Testis (tissue), 3 donors: Measurements from ENCODE around the gene MSRB1. TPM values are rescaled to one million over a fixed set of nuclear protein-coding genes. Genes with fewer than 3 reads are reported as not detected.

Source experiments
- DNase-seq: peaks from one replicate; pipeline ENCODE4 v3.0.0-alpha.2; 2019
- H3K27ac ChIP-seq, 2 donors: fragments of 200-600 bp; sonication (generic); one replicate each; pipeline ENCODE4 v1.5.1; 2019
- H3K27me3 ChIP-seq: fragments of 200-600 bp; sonication (generic); one replicate; pipeline ENCODE4 v1.5.1; 2019
- H3K36me3 ChIP-seq: fragments of 200-600 bp; sonication (generic); one replicate; pipeline ENCODE4 v1.5.1; 2017; ENCODE audit warnings: low read depth; ENCODE audit errors: missing control alignments
- H3K4me1 ChIP-seq: fragments of 200-600 bp; sonication (generic); one replicate; pipeline ENCODE4 v1.5.1; 2019
- H3K4me3 ChIP-seq, 2 donors: fragments of 200-600 bp; sonication (generic); one replicate each; pipeline ENCODE4 v1.5.1; 2017 to 2019
- H3K9me3 ChIP-seq: fragments of 200-600 bp; sonication (generic); one replicate; pipeline ENCODE4 v1.5.1; 2017
- POLR2A ChIP-seq: fragments of 450-650 bp; IDR thresholded peaks from one replicate; pipeline ENCODE4 v1.6.1; 2017; ENCODE audit warnings: antibody characterized with exemption, mild to moderate bottlenecking, moderate library complexity
- WGBS, 2 donors: methylation state at CpG; one replicate each; pipeline ENCODE4 v1.1.5; 2018; 5-methylcytosine and 5-hydroxymethylcytosine counted together
- intact Hi-C: fragments of 100-400 bp; cut with DNase I; formaldehyde crosslinking; loops from one replicate; pipeline ENCODE4 v1.15.1; 2023; ENCODE audit warnings: low total_unique reads
- polyA plus RNA-seq: library from polyadenylated mRNA; stranded (reverse); fragments of 350-450 nt; fragmentation: Illumina TruSeq; extraction: RNeasy Lipid Tissue Mini Kit (QIAGEN cat#74804); gene quantifications from one replicate; pipeline ENCODE4 v1.2.3, GENCODE V29; 2014; ENCODE audit warnings: low read depth, low replicate concordance; ENCODE audit not compliant: insufficient read depth
- total RNA-seq, 2 donors: library from RNA; depleted of rRNA; stranded (reverse); fragments of >200 nt; gene quantifications; one replicate each; pipeline ENCODE4 v1.2.3, GENCODE V29; 2016
- TF ChIP-seq, protein P1 (sequence below), 3 experiments: fragments of 450-650 bp in 2 of 3; fragments of 200-600 bp in 1 of 3; sonication (generic) in 1 of 3; IDR thresholded peaks; one replicate each; pipeline ENCODE4 v1.5.1; 2016 to 2019; ENCODE audit warnings: antibody characterized with exemption in 3 of 3, mild to moderate bottlenecking in 2 of 3, moderate library complexity in 1 of 3

The MSRB1 gene
- total and polyA plus RNA-seq, 3 donors from 2014 or later: 17.5 to 35.2 (median 19.8) TPM

DNA sequence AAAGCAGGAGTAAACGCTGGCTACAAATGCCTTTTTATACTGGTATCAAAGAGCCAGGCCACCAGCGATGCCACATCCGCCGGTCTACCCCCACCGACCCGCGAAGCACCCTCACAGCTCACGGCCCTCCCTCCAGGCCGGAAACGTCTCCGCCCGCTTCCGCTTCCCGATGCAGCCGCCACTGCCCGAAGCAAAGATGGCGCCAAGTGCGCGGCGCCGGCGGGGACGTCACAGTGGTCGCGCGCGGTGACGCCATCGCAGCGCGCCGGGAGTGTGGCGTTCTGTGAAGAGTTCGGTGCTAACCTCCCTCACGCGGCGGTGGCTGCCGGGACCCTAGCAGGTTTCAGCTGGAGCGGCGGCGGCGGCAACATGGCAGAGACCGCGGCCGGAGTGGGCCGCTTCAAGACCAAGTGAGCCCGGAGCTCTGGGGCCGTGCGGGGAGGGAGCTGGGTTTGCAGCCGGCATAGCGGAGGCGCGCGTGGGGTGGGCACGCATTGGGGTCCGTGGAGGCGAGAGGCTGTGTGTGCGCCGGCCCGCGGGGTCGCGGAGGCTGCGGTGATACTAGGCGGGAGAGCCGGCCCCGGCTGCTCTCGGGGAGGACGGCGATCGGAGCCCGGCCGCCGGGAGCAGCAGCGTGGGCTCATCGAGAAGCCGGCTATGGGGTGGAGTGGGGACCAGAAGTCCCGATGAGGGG is 28.9 kb upstream of the MSRB1 start, which contains the start of gene TBL3:
Gene TBL3, plus strand, starts transcription at position 258 of the 694 bp plus-strand sequence. Its CDS starts 112 bp downstream, at position 370.
- H3K4me1 ChIP-seq: peaks cover 14% of the 10 kb centered on the region
- DNase-seq: peak; percentile 94
- H3K27me3 ChIP-seq: no peaks in the 10 kb centered on the region
- peak within 1 kb of the TSS; percentile 92 to 99 for H3K4me3 ChIP-seq
- H3K36me3 ChIP-seq: no peaks in the 10 kb centered on the region
- TF ChIP-seq, protein P1, sequence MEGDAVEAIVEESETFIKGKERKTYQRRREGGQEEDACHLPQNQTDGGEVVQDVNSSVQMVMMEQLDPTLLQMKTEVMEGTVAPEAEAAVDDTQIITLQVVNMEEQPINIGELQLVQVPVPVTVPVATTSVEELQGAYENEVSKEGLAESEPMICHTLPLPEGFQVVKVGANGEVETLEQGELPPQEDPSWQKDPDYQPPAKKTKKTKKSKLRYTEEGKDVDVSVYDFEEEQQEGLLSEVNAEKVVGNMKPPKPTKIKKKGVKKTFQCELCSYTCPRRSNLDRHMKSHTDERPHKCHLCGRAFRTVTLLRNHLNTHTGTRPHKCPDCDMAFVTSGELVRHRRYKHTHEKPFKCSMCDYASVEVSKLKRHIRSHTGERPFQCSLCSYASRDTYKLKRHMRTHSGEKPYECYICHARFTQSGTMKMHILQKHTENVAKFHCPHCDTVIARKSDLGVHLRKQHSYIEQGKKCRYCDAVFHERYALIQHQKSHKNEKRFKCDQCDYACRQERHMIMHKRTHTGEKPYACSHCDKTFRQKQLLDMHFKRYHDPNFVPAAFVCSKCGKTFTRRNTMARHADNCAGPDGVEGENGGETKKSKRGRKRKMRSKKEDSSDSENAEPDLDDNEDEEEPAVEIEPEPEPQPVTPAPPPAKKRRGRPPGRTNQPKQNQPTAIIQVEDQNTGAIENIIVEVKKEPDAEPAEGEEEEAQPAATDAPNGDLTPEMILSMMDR (IDR thresholded peaks at IDR 0.05): peak in 1 of 3 experiments; percentile 18
- TF ChIP-seq POLR2A: peak; percentile 50
- intact Hi-C loops: no loop called here
- no peaks in the 10 kb centered on the region for H3K9me3 ChIP-seq
- WGBS, 2 donors: 0% methylated on average over 1 to 44 of the region's 78 CpGs
- H3K27ac ChIP-seq: peak within 1 kb of the TSS; percentile 35 to 90

DNA sequence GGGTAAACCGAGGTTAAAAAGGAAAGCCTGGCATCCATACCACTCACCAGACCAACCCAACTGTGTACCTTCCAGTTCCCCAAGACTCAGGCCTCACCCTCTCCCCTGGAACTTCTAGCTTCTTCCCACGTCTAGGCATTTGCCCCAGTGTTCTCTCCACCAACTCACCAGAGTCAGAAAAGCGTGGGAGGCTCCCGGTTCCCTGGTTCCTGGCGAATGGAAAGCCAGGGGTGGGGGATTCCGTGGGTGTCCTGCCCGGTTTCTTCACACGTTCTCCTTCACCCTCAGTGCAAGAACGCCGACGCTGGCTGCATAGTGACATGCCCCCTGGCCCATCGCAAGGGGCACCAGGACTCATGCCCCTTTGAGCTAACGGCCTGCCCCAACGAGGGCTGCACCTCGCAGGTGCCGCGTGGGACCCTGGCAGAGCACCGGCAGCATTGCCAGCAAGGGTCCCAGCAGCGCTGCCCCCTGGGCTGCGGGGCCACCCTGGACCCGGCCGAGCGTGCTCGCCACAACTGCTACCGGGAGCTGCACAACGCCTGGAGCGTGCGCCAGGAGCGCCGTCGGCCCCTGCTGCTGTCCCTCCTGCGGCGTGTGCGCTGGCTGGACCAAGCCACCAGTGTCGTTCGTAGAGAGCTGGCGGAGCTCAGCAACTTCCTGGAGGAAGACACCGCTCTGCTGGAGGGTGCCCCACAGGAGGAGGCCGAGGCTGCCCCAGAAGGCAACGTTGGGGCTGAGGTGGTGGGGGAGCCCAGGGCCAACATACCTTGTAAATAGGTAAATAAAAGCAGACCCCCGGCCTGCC is 25.4 kb upstream of the MSRB1 start:
- no peak overlapping the region for H3K4me3 ChIP-seq
- intact Hi-C loops: no loop called here
- TF ChIP-seq POLR2A: no peak
- TF ChIP-seq, protein P1 (IDR thresholded peaks at IDR 0.05): no peak
- WGBS, 2 donors: 85% methylated on average over 27 to 34 of the region's 41 CpGs
- no peak overlapping the region for H3K27ac ChIP-seq
- no peaks in the 10 kb centered on the region for H3K9me3 ChIP-seq
- peaks cover 24% of the 10 kb centered on the region for H3K4me1 ChIP-seq
- H3K27me3 ChIP-seq: no peaks in the 10 kb centered on the region
- no peak for DNase-seq
- H3K36me3 ChIP-seq: no peaks in the 10 kb centered on the region

DNA sequence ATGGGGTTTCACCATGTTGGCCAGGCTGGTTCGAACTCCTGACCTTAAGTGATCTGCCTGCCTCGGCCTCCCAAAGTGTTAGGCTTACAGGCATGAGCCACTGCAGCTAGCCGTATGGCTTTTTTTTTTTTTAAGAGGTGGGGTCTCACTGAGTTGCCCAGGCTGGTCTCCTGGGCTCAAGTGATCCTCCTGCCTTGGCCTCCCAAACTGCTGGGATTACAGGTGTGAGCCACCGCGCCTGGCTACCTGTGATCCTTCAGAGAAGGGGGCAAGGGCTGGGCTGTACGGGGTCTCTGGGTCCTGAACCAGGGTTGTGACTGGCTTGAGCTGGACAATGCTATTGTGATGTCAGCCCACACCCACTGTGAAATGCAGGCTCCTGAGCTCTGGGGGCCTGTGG is 23.5 kb upstream of the MSRB1 start, which contains the start of gene RNF151:
Gene RNF151, plus strand, starts transcription at position 397 of the 400 bp plus-strand sequence. CDS start 26 bp downstream, outside the sequence.
- TF ChIP-seq, protein P1 (IDR thresholded peaks at IDR 0.05): no peak
- TF ChIP-seq POLR2A: no peak
- Histone ChIP-seq H3K27ac (no peak within 1 kb of the TSS), H3K4me3 (peak within 1 kb of the TSS; percentile 64 to 96), H3K36me3 (no peaks in the 10 kb centered on the region), H3K9me3 (no peaks in the 10 kb centered on the region), H3K4me1 (peaks cover 16% of the 10 kb centered on the region), H3K27me3 (no peaks in the 10 kb centered on the region)
- DNase-seq: no peak
- 95 to 96% methylated on average over 3 to 5 of the region's 6 CpGs for WGBS, 2 donors
- intact Hi-C loops: no loop called here

DNA sequence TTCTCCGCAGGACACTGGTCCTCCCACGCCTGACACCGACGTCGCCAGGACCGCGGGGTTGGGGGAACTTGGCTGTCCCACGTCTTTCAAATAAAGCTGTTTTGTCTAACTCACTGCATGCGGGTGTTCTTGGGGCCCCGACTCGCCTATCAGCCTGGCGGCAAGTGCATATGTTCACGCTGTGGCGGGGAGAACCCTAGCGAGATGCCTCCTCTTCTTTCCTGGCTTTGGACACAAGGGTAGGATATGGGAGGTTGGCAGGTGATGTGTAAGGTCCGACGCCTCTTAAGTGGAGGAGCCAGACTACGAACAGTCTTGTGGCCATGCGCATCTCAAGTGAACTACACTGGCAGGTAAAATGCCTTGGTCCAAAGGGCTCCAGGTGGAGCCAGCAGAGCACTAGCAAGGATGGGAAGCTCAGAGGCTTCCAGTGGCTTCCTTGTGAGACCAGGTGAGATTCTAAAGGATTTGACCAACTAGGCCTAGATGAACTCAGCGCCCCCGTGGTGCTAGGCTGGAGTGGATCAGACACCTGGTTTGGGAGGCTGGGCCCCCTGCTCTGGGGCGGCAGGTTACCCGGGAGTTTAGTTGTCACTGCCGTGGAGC is 22.5 kb upstream of the MSRB1 start:
- H3K36me3 ChIP-seq: no peaks in the 10 kb centered on the region
- H3K4me3 ChIP-seq: peak overlapping the region; percentile 64 to 96
- no peaks in the 10 kb centered on the region for H3K9me3 ChIP-seq
- peak overlapping the region; percentile 86 to 97 for H3K27ac ChIP-seq
- 18 to 19% methylated on average over 24 of the region's 24 CpGs for WGBS, 2 donors
- intact Hi-C loops: no loop called here
- peaks cover 13% of the 10 kb centered on the region for H3K4me1 ChIP-seq
- no peak for TF ChIP-seq POLR2A
- TF ChIP-seq, protein P1 (IDR thresholded peaks at IDR 0.05): no peak
- no peak for DNase-seq
- no peaks in the 10 kb centered on the region for H3K27me3 ChIP-seq
